Measurements from ENCODE around the gene VPS52.

- no peak for TF ChIP-seq POLR2A (IDR thresholded peaks at IDR 0.05)
- TF ChIP-seq, protein P1, sequence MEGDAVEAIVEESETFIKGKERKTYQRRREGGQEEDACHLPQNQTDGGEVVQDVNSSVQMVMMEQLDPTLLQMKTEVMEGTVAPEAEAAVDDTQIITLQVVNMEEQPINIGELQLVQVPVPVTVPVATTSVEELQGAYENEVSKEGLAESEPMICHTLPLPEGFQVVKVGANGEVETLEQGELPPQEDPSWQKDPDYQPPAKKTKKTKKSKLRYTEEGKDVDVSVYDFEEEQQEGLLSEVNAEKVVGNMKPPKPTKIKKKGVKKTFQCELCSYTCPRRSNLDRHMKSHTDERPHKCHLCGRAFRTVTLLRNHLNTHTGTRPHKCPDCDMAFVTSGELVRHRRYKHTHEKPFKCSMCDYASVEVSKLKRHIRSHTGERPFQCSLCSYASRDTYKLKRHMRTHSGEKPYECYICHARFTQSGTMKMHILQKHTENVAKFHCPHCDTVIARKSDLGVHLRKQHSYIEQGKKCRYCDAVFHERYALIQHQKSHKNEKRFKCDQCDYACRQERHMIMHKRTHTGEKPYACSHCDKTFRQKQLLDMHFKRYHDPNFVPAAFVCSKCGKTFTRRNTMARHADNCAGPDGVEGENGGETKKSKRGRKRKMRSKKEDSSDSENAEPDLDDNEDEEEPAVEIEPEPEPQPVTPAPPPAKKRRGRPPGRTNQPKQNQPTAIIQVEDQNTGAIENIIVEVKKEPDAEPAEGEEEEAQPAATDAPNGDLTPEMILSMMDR (IDR thresholded peaks at IDR 0.05), result no peak
Measured at GRCh38 chr6:33298773-33299236, 27.1 kb upstream of the VPS52 start, which contains the start of gene RGL2.
